NCI-H446 treated with DMSO at 0.1 percent for 48 hours (cell line): ENCODE measurements around the gene MRPL22.
"Not testable (repeated sequence)": the region's sequence is repeated elsewhere in the genome, so short reads cannot be mapped to it uniquely, and the experiment has no call there.

ENCODE experiments used
- DNase-seq: peaks from one replicate; lab custom pipeline; 2025; lab: John Stamatoyannopoulos, UW

The MRPL22 gene

DNA sequence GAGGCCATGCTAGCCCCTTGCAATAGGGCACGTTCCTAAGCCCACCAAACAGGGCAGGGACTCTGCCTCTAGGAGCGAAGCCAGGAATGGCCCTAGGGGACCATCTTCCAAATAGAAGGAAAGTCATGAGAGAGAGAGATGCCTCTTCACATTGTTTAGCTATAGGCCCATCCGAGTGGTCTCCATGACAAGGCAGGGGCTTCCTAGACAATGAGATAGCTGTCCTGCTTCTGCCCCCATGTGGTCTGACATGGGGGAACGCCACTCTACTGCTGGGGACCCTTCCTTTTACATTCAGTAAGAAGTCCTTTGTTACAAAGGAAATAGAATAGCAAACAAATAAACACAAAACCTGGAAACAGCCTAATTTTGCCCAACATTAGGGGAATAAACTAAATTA is 54.8 kb downstream of the MRPL22 start:
- no peak for DNase-seq

DNA sequence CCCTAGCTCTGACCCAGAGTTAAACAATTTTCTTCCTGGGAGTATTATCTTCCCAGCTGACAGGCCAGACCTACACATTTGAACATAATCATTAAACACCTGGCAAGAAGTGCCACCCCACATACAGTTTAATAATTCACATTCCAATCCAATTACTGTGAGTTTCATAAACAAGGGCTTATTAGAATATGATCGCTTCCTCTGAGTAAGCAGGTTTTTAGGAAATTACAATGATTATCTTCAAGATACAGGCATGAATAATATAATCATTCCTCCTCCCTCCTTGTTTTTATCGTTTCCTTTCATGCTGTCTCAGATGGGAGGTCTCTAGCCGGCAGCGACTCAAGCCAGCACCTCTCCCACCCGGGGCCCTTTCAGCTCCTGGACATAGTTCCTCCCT is 56.9 kb downstream of the MRPL22 start:
- DNase-seq, result no peak

DNA sequence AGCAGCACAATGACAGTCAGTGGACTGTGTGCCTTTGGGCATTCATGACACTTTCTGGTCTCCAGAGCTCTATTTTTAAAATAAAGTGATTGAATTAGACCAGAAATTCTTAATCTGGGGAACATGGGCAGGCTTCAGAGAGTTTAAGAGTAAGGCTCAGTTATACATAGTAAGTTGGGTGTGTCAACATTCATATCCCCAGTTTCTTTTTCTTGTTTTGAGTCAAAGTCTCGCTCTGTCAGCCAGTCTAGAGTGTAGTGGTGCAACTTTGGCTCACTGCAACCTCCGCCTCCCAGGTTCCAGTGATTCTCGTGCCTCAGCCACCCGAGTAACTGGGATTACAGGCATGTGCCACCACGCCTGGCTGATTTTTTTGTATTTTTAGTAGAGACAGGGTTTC is 59.0 kb downstream of the MRPL22 start:
- DNase-seq, result no peak

DNA sequence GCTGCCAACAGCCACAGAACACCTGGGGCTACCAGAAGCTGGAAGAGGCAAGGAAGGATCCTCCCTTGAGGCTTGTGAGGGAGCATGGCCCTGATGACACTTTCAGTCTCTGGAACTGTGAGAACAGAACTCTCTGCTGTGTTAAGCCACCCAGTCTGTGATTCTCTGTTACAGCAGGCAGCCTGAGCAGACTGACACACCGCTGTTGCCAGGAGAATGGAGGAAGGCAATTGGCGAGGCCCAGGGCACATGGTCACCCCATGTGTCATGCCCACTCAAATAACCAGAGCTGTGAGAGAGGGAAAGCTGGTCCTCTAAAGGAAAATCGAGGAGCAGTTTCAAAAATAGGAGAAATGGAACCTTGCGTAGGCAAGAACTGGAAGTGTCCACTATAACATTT is 60.6 kb downstream of the MRPL22 start:
- DNase-seq, result no peak

DNA sequence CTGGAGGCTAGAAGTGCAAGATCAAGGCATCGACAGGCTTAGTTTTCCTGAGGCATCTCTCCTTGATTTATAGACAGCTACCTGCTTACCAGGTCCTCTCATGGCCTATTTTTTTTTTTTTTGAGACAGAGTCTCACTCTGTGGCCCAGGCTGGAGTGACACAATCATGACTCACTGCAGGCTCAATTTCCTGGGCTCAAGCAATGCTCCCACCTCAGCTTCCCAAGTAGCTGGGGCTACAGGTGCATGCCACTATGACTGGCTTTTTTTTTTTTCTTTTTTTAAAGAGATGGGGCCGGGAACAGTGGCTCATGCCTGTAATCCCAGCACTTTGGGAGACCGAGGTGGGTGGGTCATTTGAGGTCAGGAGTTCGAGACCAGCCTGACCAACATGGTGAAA is 61.8 kb downstream of the MRPL22 start:
- not testable (repeated sequence) for DNase-seq

DNA sequence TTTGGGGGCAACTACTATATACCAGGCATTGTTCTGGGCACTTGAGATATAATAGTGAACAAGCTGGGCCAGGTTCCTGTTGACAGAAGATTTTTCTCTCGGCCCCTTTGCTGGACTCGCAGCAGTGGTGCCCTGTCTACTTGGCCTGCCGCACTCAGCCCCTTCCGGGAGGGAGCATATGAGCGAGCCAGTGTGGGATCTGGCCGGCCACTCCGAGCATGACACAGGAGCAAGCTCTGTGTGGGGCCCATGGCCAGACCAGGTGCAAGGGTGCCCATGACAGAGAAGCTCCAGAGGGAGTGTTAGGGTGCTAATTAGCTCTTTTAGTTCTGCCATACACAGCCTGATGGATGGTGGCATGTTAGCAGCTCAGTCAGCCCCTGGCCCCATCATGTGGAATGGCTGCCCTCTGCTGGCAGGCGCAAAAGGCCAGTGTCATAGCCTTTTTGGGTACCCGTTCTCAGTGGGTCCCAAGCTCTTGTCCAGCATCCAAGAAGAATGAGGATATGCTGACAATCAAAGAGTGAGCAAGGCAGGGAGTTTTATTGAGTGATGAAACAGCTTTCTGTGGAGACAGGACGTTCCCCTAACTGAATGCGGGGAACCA is 63.4 kb downstream of the MRPL22 start:
- no peak for DNase-seq

DNA sequence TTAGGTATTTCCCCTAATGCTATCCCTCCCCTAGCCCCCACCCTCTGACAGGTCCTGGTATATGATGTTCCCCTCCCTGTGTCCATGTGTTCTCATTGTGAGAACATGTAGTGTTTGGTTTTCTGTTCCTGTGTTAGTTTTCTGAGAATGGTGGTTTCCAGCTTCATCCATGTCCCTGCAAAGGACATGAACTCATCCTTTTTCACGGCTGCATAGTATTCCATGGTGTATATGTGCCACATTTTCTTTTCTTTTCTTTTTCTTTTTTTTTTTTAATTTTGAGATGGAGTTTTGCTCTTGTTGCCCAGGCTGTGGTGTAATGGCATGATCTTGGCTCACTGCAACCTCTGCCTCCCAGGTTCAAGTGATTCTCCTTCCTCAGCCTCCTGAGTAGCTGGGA is 65.4 kb downstream of the MRPL22 start:
- not testable (repeated sequence) for DNase-seq

DNA sequence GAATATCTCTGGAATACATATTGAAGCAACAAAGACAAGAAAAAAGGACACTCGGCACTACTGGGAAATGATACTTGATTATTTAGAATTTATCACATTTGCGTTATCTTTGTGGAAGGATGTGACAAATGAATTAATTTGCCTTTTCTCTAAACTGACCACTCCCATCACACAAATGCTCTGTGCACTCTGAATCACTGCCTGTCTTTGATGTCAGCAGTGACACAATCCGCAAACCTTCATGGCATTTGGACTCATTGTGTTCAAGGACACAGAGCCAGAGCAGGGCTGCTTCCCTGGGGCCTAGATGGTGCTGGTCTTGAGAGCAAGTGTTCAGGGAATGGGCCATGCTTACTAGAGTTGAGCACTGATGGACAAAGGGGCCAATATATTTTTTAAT is 67.8 kb downstream of the MRPL22 start:
- DNase-seq, result no peak

DNA sequence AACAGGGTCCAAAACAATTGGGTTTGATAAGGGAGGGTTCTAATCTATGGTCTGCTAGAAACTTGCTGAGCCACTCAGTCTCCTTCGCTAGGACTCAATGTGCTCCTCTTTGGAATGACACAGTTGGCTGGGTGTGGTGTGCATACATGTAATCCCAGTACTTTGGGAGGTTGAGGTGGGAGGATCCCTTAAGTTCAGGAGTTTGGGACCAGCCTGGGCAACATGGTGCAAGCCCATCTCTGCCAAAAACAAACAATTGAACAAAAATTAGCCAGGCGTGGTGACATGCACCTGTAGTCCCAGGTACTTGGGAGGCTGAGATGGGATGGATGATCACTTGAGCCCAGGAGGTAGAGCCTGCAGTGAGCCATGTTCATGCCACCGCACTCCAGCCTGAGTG is 70.0 kb downstream of the MRPL22 start:
- DNase-seq, result no peak

DNA sequence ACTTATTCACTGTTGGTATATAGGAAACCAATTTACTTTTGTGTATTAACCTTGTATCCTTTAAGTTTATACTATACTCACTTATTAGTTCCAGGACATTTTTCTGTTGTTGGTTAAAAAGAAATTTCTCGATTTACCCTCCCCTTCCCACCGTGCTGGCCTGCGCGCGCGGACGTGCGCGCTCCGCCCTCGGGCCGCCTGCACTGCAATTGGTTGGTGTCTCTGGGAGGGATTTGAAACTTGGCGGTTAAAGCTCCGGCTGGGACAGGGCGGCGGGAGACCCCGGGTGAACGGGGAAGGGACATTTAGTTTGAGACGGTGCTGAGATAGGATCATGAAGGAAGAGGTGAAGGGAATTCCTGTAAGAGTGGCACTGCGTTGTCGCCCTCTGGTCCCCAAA is 72.7 kb downstream of the MRPL22 start, which contains the start of gene KIF4B:
KIF4B (plus strand) TSS at position 230 of the 400 bp plus-strand sequence; CDS start at position 335, 105 bp downstream.
- no peak for DNase-seq

DNA sequence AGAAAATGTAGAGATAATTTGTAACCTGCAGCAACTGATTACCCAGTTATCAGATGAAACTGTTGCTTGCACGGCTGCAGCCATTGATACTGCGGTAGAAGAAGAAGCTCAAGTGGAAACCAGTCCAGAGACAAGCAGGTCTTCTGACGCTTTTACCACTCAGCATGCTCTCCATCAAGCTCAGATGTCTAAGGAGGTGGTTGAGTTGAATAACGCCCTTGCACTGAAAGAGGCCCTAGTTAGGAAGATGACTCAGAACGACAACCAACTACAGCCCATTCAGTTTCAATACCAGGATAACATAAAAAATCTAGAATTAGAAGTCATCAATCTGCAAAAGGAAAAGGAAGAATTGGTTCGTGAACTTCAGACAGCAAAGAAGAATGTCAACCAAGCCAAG is 74.4 kb downstream of the MRPL22 start:
- no peak for DNase-seq

DNA sequence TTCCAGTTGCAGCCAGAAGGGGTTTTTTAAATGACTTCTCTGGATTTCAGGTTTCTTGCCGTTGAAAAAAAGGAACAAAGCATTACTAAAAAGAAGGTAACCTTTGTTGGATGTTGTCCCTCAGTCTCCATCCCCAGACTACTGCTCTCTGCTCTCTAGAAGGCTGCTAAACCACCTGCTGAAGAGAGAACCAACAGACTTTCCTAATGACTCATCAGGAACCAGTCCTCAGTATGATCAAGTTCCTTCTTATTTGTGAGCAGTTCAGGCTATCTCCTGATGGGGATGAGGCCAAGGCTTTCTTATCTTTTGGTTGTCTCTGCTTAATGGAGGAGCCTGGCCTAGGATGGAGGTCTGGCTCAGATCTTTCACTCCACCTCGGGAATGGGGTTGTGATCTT is 76.7 kb downstream of the MRPL22 start:
- DNase-seq, result no peak
